NCI-H1930 (cell line): ENCODE data around the gene SLC27A2.

ENCODE experiments used
- DNase-seq, 2 experiments: peaks; one replicate each; lab custom pipeline; 2025; lab: John Stamatoyannopoulos, UW

SLC27A2 gene

DNA sequence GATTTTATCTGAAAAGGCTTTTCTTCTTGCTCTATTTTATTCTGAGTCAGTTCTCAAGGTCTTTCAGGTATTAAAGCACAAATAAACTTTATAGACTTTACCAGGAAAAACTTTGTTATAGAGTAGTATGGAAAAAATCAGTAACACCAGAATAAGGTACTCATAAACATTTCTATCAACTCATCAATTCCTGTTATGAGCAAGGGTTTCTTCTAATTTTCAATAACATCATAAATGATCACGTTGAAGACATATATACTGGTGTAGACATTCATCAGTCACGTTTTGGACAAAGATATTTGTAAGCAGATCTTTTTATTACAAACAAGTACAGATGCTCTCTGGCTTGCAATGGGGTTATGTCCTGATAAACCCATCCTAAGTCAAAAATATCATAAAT lies 93.1 kb downstream of the SLC27A2 start:
- no peak for DNase-seq

DNA sequence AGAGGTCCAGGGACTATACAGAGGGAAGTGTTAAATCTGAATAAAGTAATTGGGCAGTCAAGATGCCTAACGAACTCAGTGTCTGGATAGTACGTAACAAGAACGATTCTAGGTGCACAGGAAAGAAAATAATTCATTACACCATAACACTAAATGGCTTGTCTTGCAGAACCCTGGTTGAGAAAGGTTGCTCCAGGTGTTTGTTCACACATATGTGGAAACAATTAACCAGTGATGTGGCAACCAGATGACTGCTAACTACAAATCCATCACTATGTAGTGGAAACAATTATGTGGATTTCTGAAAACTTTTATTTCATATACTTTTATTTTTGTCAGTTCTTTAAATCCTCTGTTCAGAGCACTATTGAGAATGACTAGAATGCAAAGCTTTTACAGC lies 93.9 kb downstream of the SLC27A2 start:
- DNase-seq: no peak

DNA sequence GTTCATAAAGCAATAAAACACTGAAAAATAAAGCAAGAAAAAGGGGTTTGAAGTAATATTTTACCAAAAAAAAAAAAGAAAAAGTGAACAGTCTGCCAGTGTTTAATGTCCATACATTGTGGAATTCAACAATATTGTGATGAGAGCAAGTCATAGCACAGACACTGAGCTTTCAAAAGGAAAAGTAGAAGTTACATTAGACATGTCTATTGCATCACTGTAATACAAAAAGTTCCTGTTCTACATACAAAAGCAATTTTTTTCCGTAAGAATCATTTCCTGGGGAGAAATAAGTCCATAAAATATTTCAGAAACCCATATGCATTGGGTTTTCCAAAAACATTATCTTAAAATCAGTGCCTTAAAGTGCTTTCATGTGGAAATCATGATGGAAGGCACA lies 95.4 kb downstream of the SLC27A2 start:
- no peak for DNase-seq

DNA sequence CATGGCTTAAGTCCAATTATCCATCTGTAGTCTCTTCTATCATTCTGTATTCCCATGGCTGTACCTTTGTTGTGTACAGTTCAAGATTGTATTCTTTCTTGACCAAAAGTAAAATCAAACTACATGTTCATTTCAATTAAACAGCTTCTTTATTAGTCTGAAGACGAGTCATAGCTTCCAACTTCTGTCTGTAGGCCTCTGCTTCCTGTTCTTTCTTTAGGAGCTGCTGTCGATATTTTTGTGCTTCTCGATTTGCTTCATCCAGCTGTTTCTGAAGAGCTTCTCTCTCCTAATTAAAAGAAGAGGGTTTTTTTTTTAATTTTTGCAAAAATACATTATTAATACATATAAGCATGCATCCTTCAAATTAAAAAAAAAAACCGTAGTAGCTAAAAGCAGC lies 96.5 kb downstream of the SLC27A2 start:
- no peak for DNase-seq

DNA sequence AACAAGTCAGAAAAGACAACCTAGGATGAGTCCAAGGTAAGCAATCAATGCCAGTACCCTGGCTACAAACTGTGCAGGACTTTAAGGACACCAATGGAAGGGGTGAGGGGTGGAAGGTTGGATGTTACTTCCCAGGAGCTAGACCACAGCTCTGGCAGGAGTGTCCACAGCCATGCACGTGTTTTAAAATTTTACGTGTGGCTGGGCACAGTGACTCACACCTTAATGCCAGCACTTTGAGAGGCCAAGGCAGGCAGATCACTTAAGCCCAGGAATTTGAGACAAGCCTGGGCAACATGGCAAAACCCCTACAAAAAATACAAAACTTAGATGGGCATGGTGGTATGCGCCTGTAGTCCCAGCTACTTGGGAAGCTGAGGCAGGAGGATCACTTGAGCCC lies 98.3 kb downstream of the SLC27A2 start:
- no peak for DNase-seq

DNA sequence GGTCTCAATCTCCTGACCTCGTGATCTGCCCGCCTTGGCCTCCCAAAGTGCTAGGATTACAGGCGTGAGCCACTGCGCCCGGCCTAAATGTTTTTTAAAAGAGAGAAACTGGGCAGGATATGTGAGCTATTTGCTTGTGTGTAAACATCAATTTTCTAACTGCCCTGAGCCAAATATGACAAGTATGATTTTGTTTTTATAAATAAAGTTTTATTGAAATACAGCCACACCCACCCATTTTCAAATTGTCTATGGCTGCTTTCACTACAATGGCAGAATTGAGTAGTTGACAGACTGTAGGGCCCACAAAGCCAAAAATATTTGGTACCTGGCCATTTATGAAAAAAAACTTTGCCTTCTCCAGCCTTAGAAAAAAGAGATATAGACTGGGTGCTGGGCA lies 99.4 kb downstream of the SLC27A2 start:
- no peak for DNase-seq
